ENCODE results near the gene CCDC13.

Gene CCDC13

DNA sequence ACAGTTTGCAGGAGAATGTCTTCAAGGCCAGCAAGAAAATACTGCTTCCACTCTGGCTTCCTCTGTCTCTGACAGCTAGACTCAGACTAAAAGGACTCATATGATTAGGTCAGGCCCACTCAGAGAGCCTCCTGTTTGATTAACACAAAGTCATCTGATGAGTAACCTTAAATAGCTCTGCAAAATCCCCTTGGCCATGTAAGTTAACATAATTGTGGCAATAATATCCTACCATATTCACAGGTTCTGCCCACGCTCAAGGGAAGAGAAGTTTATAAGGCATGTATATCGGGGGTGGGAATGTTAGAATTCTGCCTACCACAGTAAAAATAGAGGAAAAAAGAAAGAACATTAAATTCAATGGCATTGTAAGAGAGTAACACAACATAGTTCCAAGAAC lies 49.8 kb downstream of the CCDC13 start:
- H3K9me3 Mint-ChIP-seq (ENCODE audit: low read depth): no peaks in the 10 kb centered on the region
- no peaks in the 10 kb centered on the region for H3K36me3 Mint-ChIP-seq
- no peaks in the 10 kb centered on the region for H3K4me1 Mint-ChIP-seq (ENCODE audit: low read depth)
- H3K27me3 Mint-ChIP-seq: peaks cover 6% of the 10 kb centered on the region
- no peak overlapping the region for H3K27ac Mint-ChIP-seq
- H3K4me3 Mint-ChIP-seq: no peak overlapping the region
